Stimulated activated naive CD8-positive, alpha-beta T cell treated with anti-CD3 and anti-CD28 coated beads, Interleukin-15, amount 100 ng/mL, for 72 hours (primary cell): ENCODE measurements around the gene CALN1.

Experiments used
- ATAC-seq: fragments of 150-1000 bp; cut with Tn5 transposase; 2 replicates; pipeline ENCODE4 v1.10.0; 2021; ENCODE audit warnings: mild to moderate bottlenecking, moderate library complexity
- DNase-seq, 2 donors: peaks; one replicate each; pipeline ENCODE4 v3.0.0; 2021 to 2022
- H3K27ac Mint-ChIP-seq, 2 donors: one replicate each; pipeline ENCODE4 v1.8.0; 2022; ENCODE audit warnings: mild to moderate bottlenecking in 2 of 2, mixed read lengths in 2 of 2, moderate library complexity in 2 of 2
- H3K27me3 Mint-ChIP-seq: one replicate; pipeline ENCODE4 v1.8.0; 2022; ENCODE audit warnings: mixed read lengths
- H3K4me1 Mint-ChIP-seq: one replicate; pipeline ENCODE4 v1.8.0; 2022; ENCODE audit warnings: mild to moderate bottlenecking, mixed read lengths
- H3K4me3 Mint-ChIP-seq, 2 donors: one replicate each; pipeline ENCODE4 v1.8.0; 2022; ENCODE audit warnings: mild to moderate bottlenecking in 2 of 2, mixed read lengths in 2 of 2, moderate library complexity in 1 of 2
- H3K9me3 Mint-ChIP-seq, 2 donors: one replicate each; pipeline ENCODE4 v1.8.0; 2022; ENCODE audit warnings: mixed read lengths in 2 of 2

CALN1 gene

DNA sequence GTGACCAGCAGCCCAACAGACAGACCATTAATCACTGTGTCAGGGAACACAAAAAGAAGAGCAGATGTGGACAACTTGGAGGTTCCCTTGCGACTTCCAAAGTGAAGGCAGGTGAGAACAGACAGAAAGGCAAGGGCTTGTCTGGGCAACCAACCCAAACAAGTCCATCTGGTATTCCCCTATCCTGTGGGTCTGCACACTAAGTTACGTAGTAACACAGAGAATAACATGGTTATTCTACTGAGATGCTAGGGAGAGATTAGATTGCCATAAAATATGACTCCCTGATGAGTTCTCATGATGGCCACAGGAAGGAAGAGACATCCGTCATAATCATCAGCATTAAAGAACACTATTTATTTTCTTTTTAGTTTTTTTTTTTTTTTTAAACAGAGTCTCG is 252.2 kb downstream of the CALN1 start:
- H3K9me3 Mint-ChIP-seq, result peaks cover 18 to 23% of the 10 kb centered on the region in 2 donors
- no peaks in the 10 kb centered on the region for H3K27me3 Mint-ChIP-seq
- ATAC-seq (no peak), DNase-seq (no peak)
- H3K27ac Mint-ChIP-seq, result no peak overlapping the region
- H3K4me3 Mint-ChIP-seq, result no peak overlapping the region
- no peaks in the 10 kb centered on the region for H3K4me1 Mint-ChIP-seq

DNA sequence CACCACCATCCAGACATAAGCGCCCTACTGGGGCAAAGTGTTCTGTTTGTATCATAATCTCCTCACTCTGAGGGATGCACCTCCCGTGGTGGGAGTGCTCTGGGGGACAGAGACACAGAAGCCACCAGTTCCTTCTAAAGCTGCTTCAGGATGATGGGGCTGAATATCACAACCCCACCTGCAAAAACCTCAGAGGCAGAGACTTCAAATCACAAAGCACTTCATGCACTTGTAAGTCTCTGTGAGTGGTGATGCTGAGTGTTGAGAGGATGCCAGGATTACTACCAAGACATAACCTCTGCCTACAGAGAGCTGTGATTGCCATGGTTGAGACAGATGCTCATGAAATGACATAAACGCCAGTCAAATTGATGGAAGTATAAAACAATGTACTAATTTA is 255.5 kb downstream of the CALN1 start:
- H3K9me3 Mint-ChIP-seq, result peaks cover under 1 to 5% of the 10 kb centered on the region in 2 donors
- DNase-seq (no peak), ATAC-seq (no peak)
- H3K27me3 Mint-ChIP-seq, result no peaks in the 10 kb centered on the region
- no peak overlapping the region for H3K27ac Mint-ChIP-seq
- no peaks in the 10 kb centered on the region for H3K4me1 Mint-ChIP-seq
- H3K4me3 Mint-ChIP-seq, result no peak overlapping the region

DNA sequence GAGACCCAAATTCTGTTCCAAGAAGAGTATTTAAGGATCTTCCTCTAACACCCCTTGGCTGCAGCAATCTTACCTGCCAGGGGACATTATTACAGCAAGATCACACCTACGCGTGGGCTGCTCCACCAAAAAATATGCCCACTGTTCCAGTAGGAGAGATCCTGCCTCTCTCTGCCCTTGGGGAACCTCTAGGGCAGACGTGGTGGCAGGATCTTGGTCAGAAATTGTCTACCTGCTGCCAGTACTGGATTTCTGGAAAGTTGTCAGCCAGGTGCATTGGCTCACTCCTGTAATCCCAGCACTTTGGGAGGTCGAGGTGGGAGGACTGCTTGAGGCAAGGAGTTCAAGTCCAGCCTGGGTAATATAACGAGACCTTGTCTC is 259.0 kb downstream of the CALN1 start:
- H3K27me3 Mint-ChIP-seq, result no peaks in the 10 kb centered on the region
- ATAC-seq, result no peak

DNA sequence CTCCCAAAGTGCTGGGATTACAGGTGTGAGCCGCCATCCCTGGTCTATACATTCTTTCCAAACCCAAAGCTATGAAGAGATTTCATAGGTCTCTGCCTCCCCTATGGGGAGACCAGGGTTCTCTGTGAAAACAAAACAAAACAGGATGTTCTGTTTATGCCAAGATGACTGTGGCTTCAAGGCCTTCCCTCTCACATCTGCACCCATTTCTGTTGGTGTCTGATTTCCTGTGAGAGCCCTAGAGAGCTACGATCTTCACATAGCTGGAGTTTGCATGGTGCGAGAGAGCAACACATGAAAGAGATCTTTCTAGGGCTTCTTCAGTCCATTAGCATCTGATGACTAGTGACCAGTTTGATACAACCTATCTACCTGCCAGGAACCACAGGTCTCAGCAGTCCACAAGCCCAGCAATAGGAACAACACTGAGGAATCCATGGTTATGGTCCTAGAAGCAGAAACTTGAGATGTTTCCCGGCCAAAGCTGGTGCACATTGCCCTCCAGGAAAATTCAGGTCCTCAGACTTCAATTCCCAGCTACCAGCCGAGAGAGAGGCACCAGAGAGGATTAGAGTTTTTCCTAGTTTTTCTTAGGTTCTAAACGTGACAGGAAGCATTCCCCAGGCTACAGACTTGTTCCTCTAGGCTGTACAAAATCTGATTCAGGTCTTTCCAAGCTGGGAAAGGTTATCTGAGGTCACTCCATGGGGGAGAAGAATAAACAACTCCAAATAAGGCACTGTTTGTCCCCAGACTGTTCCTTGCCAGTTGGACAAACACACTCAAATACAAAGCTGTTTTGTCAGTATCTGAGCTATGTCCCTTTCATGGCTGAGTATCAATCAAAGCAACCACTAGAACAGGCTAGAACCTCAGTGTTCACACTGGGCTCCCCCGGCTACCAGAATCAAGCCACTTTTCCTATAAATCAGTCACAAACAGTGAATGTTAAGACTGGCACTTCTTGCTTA is 259.7 kb downstream of the CALN1 start:
- Mint-ChIP-seq H3K4me3 (no peak overlapping the region), H3K27ac (no peak overlapping the region), H3K9me3 (peaks cover 9 to 13% of the 10 kb centered on the region in 2 donors), H3K4me1 (no peaks in the 10 kb centered on the region), H3K27me3 (no peaks in the 10 kb centered on the region)
- ATAC-seq (no peak), DNase-seq (no peak)

More for the DNA sequence above, 259.0 kb downstream of the CALN1 start:
- Mint-ChIP-seq H3K4me1 (no peaks in the 10 kb centered on the region), H3K9me3 (peaks cover 9 to 13% of the 10 kb centered on the region in 2 donors), H3K4me3 (no peak overlapping the region), H3K27ac (no peak overlapping the region)
- no peak for DNase-seq

DNA sequence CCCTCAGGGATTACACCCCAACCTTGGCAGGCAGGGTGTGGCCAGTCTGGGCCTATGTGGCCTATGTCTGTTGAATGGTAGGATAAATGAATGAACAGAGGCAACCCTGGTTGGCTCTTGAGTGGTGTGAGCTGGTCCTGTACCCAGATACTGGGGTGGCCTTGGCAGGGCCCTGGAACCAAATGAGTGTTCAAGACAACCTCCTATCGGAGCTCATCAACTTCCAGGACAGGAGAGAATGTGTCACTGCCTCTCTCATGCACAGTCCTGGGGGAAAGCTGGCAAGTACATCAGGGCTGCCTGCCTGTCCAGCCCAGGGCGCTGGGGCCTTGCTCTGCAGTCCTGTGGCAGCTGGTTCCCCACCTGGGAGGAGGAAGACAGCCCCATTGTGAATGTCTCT is 271.6 kb downstream of the CALN1 start:
- DNase-seq, result no peak
- H3K27ac Mint-ChIP-seq, result no peak overlapping the region
- H3K9me3 Mint-ChIP-seq, result peaks cover 32 to 38% of the 10 kb centered on the region in 2 donors
- H3K27me3 Mint-ChIP-seq, result no peaks in the 10 kb centered on the region
- no peak overlapping the region for H3K4me3 Mint-ChIP-seq
- H3K4me1 Mint-ChIP-seq, result no peaks in the 10 kb centered on the region
- ATAC-seq, result no peak

DNA sequence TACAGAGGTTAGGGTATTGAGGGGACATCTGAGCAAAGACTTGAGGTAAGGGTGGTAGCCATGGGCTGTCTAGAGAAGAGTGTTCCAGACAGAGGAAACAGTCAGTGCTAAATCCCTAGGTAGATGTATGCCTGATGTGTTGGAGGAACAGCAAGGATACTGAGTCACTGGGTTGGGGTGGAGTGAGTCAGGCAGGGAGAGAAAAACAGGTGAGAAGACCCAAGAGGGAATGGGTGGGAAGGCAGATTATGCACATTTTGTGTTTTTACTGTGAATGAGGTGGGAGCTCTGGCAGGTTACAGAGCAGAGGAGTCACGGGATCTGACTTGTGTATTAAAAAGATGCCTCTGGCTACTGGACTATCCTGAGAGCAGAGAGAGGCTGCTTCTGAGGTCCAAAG is 285.0 kb downstream of the CALN1 start:
- no peaks in the 10 kb centered on the region for H3K4me1 Mint-ChIP-seq
- no peak overlapping the region for H3K27ac Mint-ChIP-seq
- ATAC-seq (no peak), DNase-seq (no peak)
- peaks cover 3 to 19% of the 10 kb centered on the region in 2 donors for H3K9me3 Mint-ChIP-seq
- H3K27me3 Mint-ChIP-seq, result no peaks in the 10 kb centered on the region
- no peak overlapping the region for H3K4me3 Mint-ChIP-seq

DNA sequence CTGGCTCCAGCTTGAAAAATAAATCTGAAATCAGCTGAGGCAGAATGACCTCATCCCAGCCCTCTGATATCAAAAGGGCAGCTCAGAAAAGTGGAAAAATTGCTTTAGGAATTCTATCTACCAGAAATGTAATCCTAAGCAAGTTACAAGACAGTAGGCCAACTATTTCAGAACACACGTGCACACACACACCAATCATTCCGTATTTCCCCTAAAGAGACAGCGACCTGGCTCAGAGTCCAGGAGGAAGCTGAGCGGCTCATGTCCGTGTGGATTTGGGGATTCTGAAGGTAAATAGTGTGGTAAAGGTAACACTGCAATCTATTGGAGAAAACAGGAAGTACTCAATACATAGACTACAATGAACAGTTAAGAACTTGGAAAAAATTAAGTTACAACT is 288.2 kb downstream of the CALN1 start:
- no peak for DNase-seq
- Mint-ChIP-seq H3K9me3 (peaks cover 3 to 12% of the 10 kb centered on the region in 2 donors), H3K4me3 (no peak overlapping the region), H3K27ac (no peak overlapping the region), H3K27me3 (no peaks in the 10 kb centered on the region), H3K4me1 (no peaks in the 10 kb centered on the region)
- ATAC-seq, result no peak

DNA sequence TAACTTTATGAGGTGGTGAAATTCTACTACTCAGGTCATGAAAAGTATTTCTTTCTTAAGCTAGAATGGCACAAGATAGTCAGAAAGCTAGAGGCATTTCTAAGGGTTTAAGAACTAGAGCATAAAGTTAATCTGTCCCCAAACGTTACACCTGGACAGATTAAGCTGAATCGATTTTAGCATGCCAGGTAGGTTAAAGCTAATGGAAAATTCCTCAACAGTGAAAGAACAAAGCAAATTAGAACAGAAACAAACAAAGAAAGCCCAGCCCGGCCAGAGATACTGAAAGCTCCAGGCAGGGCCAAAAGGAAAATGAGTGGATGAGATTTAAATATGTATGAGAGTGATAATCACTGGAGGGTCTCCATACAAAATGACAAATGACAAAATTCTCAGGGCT is 293.8 kb downstream of the CALN1 start:
- Mint-ChIP-seq H3K27ac (no peak overlapping the region), H3K9me3 (peaks cover 16 to 32% of the 10 kb centered on the region in 2 donors), H3K27me3 (no peaks in the 10 kb centered on the region), H3K4me3 (no peak overlapping the region), H3K4me1 (no peaks in the 10 kb centered on the region)
- DNase-seq (no peak), ATAC-seq (no peak)

DNA sequence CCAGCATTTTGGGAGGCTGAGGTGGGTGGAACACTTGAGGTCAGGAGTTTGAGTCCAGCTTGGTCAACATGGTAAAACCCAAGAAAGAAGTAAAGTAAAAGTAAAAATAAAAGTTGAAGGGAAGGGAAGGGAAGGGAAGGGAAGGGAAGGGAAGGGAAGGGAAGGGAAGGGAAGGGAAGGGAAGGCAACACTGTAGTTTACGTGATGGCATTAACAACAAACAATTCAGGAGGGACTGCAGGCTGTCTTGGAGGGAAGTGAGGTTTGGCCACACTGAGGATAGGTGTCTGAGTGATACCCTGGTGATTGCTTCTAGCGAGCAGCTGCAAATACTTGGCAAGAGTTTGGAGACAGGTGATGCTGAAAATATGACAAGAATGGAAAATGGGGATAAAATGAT is 298.0 kb downstream of the CALN1 start:
- DNase-seq (no peak), ATAC-seq (no peak)
- peaks cover 16 to 28% of the 10 kb centered on the region in 2 donors for H3K9me3 Mint-ChIP-seq
- no peaks in the 10 kb centered on the region for H3K27me3 Mint-ChIP-seq
- no peaks in the 10 kb centered on the region for H3K4me1 Mint-ChIP-seq
- H3K27ac Mint-ChIP-seq, result peak overlapping the region in 1 of 2 donors; percentile 61
- no peak overlapping the region for H3K4me3 Mint-ChIP-seq

DNA sequence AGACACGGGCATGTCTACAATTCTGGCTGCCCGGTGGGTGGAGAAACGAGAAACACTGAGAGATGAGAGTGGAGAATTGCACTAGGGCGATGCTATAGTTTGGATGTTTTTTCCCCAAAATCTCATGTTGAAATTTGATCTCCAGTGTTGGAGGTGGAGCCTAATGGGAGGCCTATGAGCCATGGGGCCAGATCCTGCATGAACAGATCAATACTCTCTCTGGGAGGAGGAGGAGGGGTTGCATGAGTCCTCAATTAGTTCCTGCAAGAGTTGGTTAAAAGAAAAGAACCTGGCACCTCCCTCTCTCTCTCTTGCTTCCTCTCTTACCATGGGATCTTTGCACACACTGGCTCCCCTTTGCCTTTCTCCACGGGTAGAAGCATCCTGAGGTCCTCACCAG is 299.1 kb downstream of the CALN1 start:
- no peak overlapping the region for H3K27ac Mint-ChIP-seq
- ATAC-seq (no peak), DNase-seq (no peak)
- H3K4me1 Mint-ChIP-seq, result no peaks in the 10 kb centered on the region
- H3K4me3 Mint-ChIP-seq, result no peak overlapping the region
- peaks cover 19 to 28% of the 10 kb centered on the region in 2 donors for H3K9me3 Mint-ChIP-seq
- H3K27me3 Mint-ChIP-seq, result no peaks in the 10 kb centered on the region

DNA sequence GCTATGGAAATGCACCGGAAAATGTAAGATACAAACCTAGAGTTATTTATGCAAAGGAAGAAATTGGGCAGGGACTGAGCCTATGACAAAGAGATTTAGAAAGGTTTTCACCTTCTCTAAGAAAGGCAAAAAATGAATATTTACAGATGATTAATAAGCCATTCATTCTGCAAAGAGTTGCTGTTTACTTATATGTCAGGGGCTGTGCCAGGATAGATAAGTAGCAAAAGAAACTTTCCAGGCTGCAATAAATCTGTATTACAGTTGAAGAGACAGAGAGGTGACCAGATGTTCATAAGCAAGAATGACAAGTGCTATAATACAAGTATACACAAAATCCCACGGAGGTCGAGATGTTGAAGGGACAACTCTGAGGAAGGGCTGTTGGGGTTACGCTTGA is 299.6 kb downstream of the CALN1 start:
- no peaks in the 10 kb centered on the region for H3K4me1 Mint-ChIP-seq
- no peak overlapping the region for H3K4me3 Mint-ChIP-seq
- ATAC-seq (no peak), DNase-seq (no peak)
- H3K27ac Mint-ChIP-seq, result no peak overlapping the region
- peaks cover 22 to 32% of the 10 kb centered on the region in 2 donors for H3K9me3 Mint-ChIP-seq
- H3K27me3 Mint-ChIP-seq, result no peaks in the 10 kb centered on the region

DNA sequence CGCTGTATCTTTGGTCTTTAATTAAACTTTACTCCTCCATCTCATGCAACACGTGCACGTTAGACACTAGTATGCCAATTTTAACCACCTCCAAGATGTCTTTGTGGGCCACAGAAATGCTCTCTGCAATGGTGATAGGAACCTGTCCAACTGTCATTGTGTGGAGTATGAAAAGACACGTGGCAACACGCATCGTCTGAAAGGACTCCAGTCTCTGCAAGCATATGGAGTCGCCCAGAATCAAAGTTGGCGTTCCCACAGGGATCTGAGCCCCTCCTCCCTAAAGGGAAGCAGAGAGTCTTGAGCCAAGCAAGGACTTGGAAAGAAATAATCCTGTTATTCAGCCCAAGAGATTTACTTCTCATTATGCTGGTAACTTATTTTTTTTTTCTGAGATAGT is 301.1 kb downstream of the CALN1 start:
- no peak for DNase-seq
- Mint-ChIP-seq H3K27ac (no peak overlapping the region), H3K4me3 (no peak overlapping the region), H3K9me3 (peaks cover 13 to 35% of the 10 kb centered on the region in 2 donors), H3K4me1 (no peaks in the 10 kb centered on the region), H3K27me3 (no peaks in the 10 kb centered on the region)
- no peak for ATAC-seq

DNA sequence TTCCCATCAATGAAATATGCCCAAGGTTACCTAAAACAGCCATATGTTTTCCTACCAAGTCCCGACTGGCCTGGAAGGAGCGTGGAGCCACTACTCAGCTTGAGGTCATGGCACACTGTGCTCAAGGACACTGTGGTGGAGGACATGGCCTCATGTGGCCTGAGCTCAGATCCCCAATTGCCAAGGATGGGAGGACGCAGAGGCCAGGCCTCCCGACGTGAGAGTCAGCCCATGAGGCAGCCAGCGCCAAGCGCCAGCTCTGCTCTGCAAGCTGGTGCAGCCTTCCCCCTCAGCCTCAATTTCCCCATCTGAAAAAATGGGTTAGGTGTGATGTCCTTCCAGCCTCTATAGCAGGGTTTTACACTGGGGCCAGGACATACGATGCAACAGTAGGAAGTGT is 302.6 kb downstream of the CALN1 start:
- Mint-ChIP-seq H3K27me3 (no peaks in the 10 kb centered on the region), H3K9me3 (peaks cover 11 to 33% of the 10 kb centered on the region in 2 donors), H3K27ac (no peak overlapping the region), H3K4me1 (no peaks in the 10 kb centered on the region), H3K4me3 (no peak overlapping the region)
- DNase-seq, result no peak
- ATAC-seq, result no peak

DNA sequence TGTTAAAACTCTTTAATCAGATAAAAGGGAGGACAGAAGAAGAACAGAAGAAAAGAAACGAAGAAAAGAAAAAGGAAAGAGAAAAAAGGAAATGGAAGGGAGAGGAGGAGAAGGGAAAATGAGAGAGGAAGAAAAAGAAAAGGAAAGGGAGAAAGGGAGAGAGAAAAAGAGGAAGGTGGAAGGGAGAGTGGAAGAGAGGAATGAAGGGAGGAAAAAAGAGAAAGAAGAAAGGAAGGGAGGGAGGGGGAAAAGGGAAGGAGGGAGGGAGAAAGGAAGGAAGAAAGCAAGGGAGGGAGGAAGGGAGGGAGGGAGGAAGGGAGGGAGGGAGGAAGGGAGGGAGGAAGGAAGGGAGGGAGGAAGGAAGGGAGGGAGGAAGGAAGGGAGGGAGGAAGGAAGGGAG is 305.7 kb downstream of the CALN1 start:
- no peak for DNase-seq
- ATAC-seq, result no peak
- H3K4me3 Mint-ChIP-seq, result no peak overlapping the region
- H3K4me1 Mint-ChIP-seq, result no peaks in the 10 kb centered on the region
- peaks cover 11 to 42% of the 10 kb centered on the region in 2 donors for H3K9me3 Mint-ChIP-seq
- no peak overlapping the region for H3K27ac Mint-ChIP-seq
- H3K27me3 Mint-ChIP-seq, result no peaks in the 10 kb centered on the region

DNA sequence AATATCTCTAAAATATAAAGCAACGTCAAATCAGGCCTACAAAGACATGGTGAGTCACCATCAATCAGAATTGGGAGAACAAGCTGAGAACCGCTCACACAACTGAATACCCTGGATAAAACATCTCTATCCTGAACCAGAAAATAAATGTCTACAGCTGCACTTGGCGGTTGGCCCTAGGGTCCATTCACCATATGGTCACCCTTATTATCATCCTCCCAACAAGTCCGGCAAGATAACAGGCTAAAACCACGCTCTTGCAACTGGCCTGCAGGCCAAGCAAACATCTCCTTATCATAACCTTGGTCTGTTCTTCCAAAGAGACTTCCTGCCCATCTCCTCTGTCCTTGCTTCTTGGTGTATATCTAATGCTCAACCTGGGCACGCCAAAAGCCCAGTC is 310.7 kb downstream of the CALN1 start:
- H3K9me3 Mint-ChIP-seq, result peaks cover 0 to 27% of the 10 kb centered on the region in 2 donors
- DNase-seq (no peak), ATAC-seq (no peak)
- no peaks in the 10 kb centered on the region for H3K27me3 Mint-ChIP-seq
- no peak overlapping the region for H3K4me3 Mint-ChIP-seq
- H3K27ac Mint-ChIP-seq, result no peak overlapping the region
- H3K4me1 Mint-ChIP-seq, result no peaks in the 10 kb centered on the region

DNA sequence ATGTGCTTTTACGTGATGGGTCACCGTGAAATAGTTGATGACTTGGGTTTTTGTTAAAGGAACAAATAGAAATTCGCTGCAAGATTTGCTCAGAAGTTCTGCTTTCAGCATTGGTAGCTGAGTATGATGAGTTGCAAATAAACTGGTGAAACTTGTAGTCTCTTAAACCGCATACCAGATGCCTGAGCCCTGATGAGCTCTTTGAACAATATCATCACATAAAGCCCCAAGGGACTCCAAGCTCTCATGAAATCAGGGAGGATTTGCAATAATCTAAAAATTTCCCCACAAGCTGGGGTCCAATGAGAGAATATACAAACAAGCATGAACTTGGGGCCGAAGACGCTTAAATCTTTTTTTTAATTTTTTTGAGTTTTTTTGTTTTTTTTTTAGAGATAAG is 312.4 kb downstream of the CALN1 start:
- Mint-ChIP-seq H3K4me1 (no peaks in the 10 kb centered on the region), H3K4me3 (no peak overlapping the region), H3K9me3 (peaks cover 0 to 21% of the 10 kb centered on the region in 2 donors), H3K27me3 (no peaks in the 10 kb centered on the region), H3K27ac (no peak overlapping the region)
- DNase-seq (no peak), ATAC-seq (no peak)
